Karpas-422 (cell line): Measurements from ENCODE around the gene BCAS3. TPM values are rescaled to one million over a fixed set of nuclear protein-coding genes. Genes with fewer than 3 reads are reported as not detected.

Experiments used
- DNase-seq: peaks from one replicate; pipeline ENCODE4 v3.0.0-alpha.2; 2015
- H2AFZ ChIP-seq: fragments of 200-600 bp; sonication (generic); 2 replicates; pipeline ENCODE4 v1.6.1; 2014; ENCODE audit warnings: antibody characterized with exemption, low read length, mixed read lengths
- H3K27ac ChIP-seq: fragments of 200-600 bp; sonication (generic); 2 replicates; pipeline ENCODE4 v1.5.1; 2014; ENCODE audit warnings: mild to moderate bottlenecking, low read length, moderate library complexity
- H3K27me3 ChIP-seq: fragments of 200-600 bp; sonication (generic); 2 replicates; pipeline ENCODE4 v1.6.1; 2014; ENCODE audit warnings: low read length, mixed read lengths
- H3K36me3 ChIP-seq: fragments of 200-600 bp; sonication (generic); 2 replicates; pipeline ENCODE4 v1.6.1; 2014; ENCODE audit warnings: low read length, mixed read lengths; ENCODE audit not compliant: insufficient read depth
- H3K4me1 ChIP-seq: fragments of 200-600 bp; sonication (generic); 2 replicates; pipeline ENCODE4 v1.6.1; 2014; ENCODE audit warnings: mild to moderate bottlenecking, low read length, mixed read lengths
- H3K4me2 ChIP-seq: fragments of 200-600 bp; sonication (generic); 2 replicates; pipeline ENCODE4 v1.6.1; 2014; ENCODE audit warnings: low read length, low read depth, mild to moderate bottlenecking; ENCODE audit not compliant: poor library complexity, severe bottlenecking
- H3K4me3 ChIP-seq: fragments of 200-600 bp; sonication (generic); 2 replicates; pipeline ENCODE4 v1.5.1; 2014; ENCODE audit warnings: mild to moderate bottlenecking, antibody characterized with exemption, low read length, mixed read lengths
- H3K79me2 ChIP-seq: fragments of 200-600 bp; sonication (generic); 2 replicates; pipeline ENCODE4 v1.6.1; 2014; ENCODE audit warnings: mild to moderate bottlenecking, low read length, mixed read lengths
- H3K9ac ChIP-seq: fragments of 200-600 bp; sonication (generic); 2 replicates; pipeline ENCODE4 v1.6.0; 2014; ENCODE audit warnings: low read length
- H3K9me2 ChIP-seq: fragments of 200-600 bp; sonication (generic), shearing (Covaris generic); replicated peaks from 2 replicates; pipeline ENCODE4 v1.6.0; 2014; ENCODE audit warnings: mild to moderate bottlenecking, low read length, moderate library complexity; ENCODE audit not compliant: insufficient read depth
- H3K9me3 ChIP-seq: fragments of 300-700, 200-600 bp; sonication (generic); 2 replicates; pipeline ENCODE4 v1.6.1; 2014; ENCODE audit warnings: low read length, mixed read lengths
- H4K20me1 ChIP-seq: fragments of 200-600 bp; sonication (generic); 2 replicates; pipeline ENCODE4 v1.6.1; 2014; ENCODE audit warnings: mild to moderate bottlenecking, antibody characterized with exemption, low read length, low read depth; ENCODE audit not compliant: insufficient read depth
- total RNA-seq: library from RNA; depleted of rRNA; stranded (reverse); fragments of >200 nt; shearing (Covaris generic); gene quantifications from 2 replicates; pipeline ENCODE4 v1.2.3, GENCODE V29; 2014; ENCODE audit warnings: low replicate concordance

The BCAS3 gene
- total RNA-seq, 1 experiment from 2014 or later = 42.6 TPM

DNA sequence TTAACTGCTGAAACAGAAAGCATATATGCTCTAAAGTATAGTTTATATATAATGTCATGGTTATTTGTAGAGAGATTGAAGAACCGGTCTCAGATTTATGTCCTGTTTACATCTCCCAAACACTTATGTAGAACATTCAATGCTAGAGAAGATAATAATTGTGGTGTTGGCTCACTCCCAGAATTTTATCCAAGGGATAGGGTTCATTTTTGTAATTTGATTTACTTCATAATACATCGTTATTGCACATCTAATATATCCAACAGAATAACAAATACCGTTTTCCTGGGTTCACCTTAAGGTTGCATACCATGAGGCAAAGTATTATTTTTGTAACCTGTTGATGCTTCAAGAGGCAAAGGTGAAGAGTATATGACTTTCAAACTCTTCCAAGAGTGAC lies 519.1 kb downstream of the BCAS3 start:
- no peaks in the 10 kb centered on the region for H3K36me3 ChIP-seq
- H3K79me2 ChIP-seq = no peaks in the 10 kb centered on the region
- no peaks in the 10 kb centered on the region for H3K9me2 ChIP-seq
- no peaks in the 10 kb centered on the region for H4K20me1 ChIP-seq
- DNase-seq = no peak
- H3K4me3 ChIP-seq = no peak overlapping the region
- no peaks in the 10 kb centered on the region for H3K4me1 ChIP-seq
- H3K4me2 ChIP-seq = no peak overlapping the region
- H3K9ac ChIP-seq = no peak overlapping the region
- no peaks in the 10 kb centered on the region for H3K9me3 ChIP-seq
- no peak overlapping the region for H2AFZ ChIP-seq
- no peak overlapping the region for H3K27ac ChIP-seq
- H3K27me3 ChIP-seq = no peaks in the 10 kb centered on the region

DNA sequence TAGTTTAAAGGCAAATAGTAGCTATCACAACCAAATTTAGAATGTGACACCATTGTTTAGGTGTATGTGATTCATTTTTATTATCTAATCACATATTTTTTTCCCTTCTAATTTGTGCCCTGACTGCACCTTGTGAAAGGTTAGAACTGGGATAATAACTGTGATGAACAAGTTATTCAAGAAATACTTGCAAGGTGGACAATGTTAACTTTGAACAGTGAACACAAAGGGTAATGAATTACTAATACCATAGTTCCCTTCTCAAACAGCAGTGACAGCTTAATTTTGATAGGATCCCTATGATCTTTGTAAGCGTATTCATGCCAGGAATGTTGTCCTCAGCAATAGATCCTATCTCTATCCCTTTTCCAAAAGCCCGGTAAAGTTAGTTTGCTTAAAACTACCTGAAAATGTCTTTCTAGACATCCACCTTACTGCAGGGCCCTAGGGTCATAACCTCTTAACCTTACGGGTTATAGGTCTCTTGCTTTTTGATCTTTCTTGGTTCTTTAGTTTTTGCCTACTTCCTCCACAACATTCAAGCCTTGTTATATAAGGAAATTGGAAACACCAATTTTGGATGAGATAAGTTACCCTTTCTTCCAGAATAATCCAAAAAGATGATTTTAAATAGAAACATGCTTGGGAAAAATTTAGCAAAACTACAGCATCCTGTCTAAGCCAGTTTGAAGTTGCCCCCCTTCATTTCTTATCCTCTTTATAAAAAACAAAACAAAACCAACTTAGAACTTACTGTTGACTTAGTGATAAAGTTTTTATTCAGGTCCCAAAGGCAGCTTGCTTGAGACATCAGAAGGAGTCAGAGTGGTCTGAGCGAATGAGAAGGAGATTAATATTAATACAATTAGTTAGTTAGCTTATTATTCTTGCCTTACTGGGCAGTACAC lies 522.0 kb downstream of the BCAS3 start:
- H3K9ac ChIP-seq = no peak overlapping the region
- no peaks in the 10 kb centered on the region for H3K9me2 ChIP-seq
- no peak overlapping the region for H3K4me2 ChIP-seq
- no peak overlapping the region for H2AFZ ChIP-seq
- no peak overlapping the region for H3K4me3 ChIP-seq
- H3K36me3 ChIP-seq = no peaks in the 10 kb centered on the region
- no peaks in the 10 kb centered on the region for H3K79me2 ChIP-seq
- no peaks in the 10 kb centered on the region for H3K27me3 ChIP-seq
- H4K20me1 ChIP-seq = no peaks in the 10 kb centered on the region
- no peak for DNase-seq
- no peaks in the 10 kb centered on the region for H3K4me1 ChIP-seq
- H3K27ac ChIP-seq = no peak overlapping the region
- no peaks in the 10 kb centered on the region for H3K9me3 ChIP-seq

DNA sequence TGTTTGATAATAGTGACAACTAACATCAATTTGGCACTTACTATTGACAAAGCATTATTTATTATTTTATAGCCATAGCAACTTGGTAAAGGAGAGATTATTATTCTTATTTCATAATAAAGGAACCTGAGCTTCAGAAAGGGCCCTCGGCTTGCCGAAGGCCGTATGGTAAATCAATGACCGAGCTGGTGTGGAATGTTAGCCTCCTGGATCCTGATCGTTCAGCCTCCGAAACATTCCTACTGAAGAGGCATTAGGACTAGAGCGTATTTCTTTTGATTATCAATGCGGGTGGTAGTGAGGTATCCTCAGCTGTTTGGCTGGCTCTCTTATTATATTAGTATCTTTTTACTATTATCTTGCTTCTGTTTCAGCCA lies 522.7 kb downstream of the BCAS3 start:
- no peaks in the 10 kb centered on the region for H3K4me1 ChIP-seq
- H3K9me2 ChIP-seq = no peaks in the 10 kb centered on the region
- no peaks in the 10 kb centered on the region for H3K27me3 ChIP-seq
- H3K79me2 ChIP-seq = no peaks in the 10 kb centered on the region
- no peaks in the 10 kb centered on the region for H3K36me3 ChIP-seq
- no peak overlapping the region for H3K9ac ChIP-seq
- no peaks in the 10 kb centered on the region for H4K20me1 ChIP-seq
- no peak for DNase-seq
- no peak overlapping the region for H3K27ac ChIP-seq
- H3K4me2 ChIP-seq = no peak overlapping the region
- H3K9me3 ChIP-seq = no peaks in the 10 kb centered on the region
- H3K4me3 ChIP-seq = no peak overlapping the region
- H2AFZ ChIP-seq = no peak overlapping the region

DNA sequence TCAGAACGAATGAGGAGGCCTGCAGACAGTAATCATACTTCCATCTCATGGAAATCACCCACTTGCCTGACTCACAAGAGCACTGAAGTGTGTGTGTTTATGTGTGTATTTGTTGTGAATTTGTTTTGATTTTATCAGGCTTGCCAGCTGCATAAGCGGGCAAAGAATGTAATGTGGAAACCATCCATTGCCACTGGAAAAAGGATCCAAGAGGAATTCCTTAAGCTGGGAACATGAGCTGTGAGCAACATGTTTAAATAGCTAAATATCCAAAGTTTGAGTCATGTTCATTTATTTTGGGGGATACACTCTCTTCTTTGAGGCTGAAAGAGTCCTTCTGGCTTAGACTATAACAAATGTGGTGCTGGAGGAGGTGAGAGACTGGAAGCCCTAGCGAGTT lies 523.6 kb downstream of the BCAS3 start:
- no peaks in the 10 kb centered on the region for H4K20me1 ChIP-seq
- no peaks in the 10 kb centered on the region for H3K79me2 ChIP-seq
- no peak for DNase-seq
- H3K9ac ChIP-seq = no peak overlapping the region
- no peak overlapping the region for H3K27ac ChIP-seq
- H3K27me3 ChIP-seq = no peaks in the 10 kb centered on the region
- H3K4me1 ChIP-seq = no peaks in the 10 kb centered on the region
- H2AFZ ChIP-seq = no peak overlapping the region
- H3K9me2 ChIP-seq = no peaks in the 10 kb centered on the region
- no peak overlapping the region for H3K4me3 ChIP-seq
- H3K36me3 ChIP-seq = no peaks in the 10 kb centered on the region
- no peak overlapping the region for H3K4me2 ChIP-seq
- H3K9me3 ChIP-seq = no peaks in the 10 kb centered on the region

DNA sequence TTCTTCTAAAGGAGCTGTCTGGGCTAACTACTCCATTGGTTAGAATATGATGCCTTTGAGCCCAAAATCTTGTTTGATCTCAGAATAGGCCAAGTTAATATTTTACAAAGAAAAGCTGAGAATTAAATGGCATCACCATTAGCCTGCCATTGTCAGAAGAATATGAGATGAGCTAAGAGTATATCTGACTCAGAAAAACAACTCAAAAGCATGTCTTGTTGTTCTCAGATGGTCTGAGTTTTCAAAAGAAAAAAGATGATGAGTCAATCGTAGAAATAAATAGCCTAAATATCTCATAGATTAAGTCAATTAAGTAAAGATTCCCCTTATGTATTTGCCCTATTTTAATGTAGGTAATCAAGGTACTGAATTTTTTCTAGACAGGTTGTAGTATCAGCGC lies 524.9 kb downstream of the BCAS3 start:
- H3K4me2 ChIP-seq = no peak overlapping the region

DNA sequence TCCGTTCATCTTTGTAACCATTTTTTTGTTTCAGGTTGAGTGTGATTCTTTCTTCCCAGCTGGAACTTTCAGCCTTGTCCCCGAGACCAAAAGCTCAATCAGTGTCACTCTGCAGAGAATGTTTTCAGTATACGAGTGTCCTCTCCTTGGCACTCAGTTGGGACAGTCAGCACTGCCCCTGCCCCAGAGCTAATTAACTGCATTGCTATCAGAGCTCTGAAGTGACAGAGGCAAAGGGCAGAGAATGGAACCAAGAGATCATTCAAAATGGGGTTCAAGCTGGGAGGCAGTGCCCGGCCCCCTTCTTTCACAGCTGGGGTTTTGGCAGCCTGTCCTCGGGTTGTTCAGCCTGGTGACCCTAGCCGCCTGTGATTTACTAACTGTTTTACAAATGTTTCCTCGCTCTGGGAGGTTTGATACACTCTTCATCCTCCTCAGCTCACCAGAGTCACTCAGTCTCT lies 526.0 kb downstream of the BCAS3 start:
- H3K9ac ChIP-seq = no peak overlapping the region
- H3K27ac ChIP-seq = no peak overlapping the region
- no peak overlapping the region for H3K4me2 ChIP-seq

More for the DNA sequence above, 524.9 kb downstream of the BCAS3 start:
- Histone ChIP-seq H3K9ac (no peak overlapping the region), H2AFZ (no peak overlapping the region), H3K9me3 (no peaks in the 10 kb centered on the region), H3K27ac (no peak overlapping the region), H3K4me3 (no peak overlapping the region), H3K79me2 (no peaks in the 10 kb centered on the region), H3K4me1 (no peaks in the 10 kb centered on the region), H3K36me3 (no peaks in the 10 kb centered on the region), H3K27me3 (no peaks in the 10 kb centered on the region), H4K20me1 (no peaks in the 10 kb centered on the region), H3K9me2 (no peaks in the 10 kb centered on the region)
- DNase-seq = no peak

DNA sequence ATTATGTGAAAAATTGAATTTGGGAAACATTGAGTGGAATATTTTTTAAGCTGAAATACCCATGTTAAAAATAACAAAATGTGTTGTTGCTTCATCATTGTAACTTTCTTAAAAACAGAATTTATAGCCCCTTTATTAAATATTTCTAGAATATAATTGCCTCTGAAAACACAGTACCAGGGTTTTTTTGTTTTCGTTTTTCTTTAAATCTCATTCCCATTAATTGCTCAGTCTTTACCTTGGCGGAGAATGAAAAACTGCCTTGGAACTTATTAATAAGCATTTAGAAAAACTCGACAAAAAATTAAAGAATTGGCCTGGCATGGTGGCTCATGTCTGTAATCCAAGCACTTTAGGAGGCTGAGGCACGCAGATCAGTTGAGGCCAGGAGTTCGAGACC lies 526.8 kb downstream of the BCAS3 start:
- no peaks in the 10 kb centered on the region for H4K20me1 ChIP-seq
- H3K9ac ChIP-seq = no peak overlapping the region
- H3K4me3 ChIP-seq = no peak overlapping the region
- H3K79me2 ChIP-seq = no peaks in the 10 kb centered on the region
- no peak overlapping the region for H3K27ac ChIP-seq
- no peaks in the 10 kb centered on the region for H3K9me2 ChIP-seq
- no peak overlapping the region for H3K4me2 ChIP-seq
- no peaks in the 10 kb centered on the region for H3K9me3 ChIP-seq
- H2AFZ ChIP-seq = no peak overlapping the region
- no peaks in the 10 kb centered on the region for H3K36me3 ChIP-seq
- H3K4me1 ChIP-seq = no peaks in the 10 kb centered on the region
- H3K27me3 ChIP-seq = no peaks in the 10 kb centered on the region
- DNase-seq = no peak

More for the DNA sequence above, 526.0 kb downstream of the BCAS3 start:
- Histone ChIP-seq H3K4me1 (no peaks in the 10 kb centered on the region), H3K36me3 (no peaks in the 10 kb centered on the region), H2AFZ (no peak overlapping the region), H3K4me3 (no peak overlapping the region), H4K20me1 (no peaks in the 10 kb centered on the region), H3K27me3 (no peaks in the 10 kb centered on the region), H3K9me2 (no peaks in the 10 kb centered on the region), H3K9me3 (no peaks in the 10 kb centered on the region), H3K79me2 (no peaks in the 10 kb centered on the region)
- DNase-seq = no peak

DNA sequence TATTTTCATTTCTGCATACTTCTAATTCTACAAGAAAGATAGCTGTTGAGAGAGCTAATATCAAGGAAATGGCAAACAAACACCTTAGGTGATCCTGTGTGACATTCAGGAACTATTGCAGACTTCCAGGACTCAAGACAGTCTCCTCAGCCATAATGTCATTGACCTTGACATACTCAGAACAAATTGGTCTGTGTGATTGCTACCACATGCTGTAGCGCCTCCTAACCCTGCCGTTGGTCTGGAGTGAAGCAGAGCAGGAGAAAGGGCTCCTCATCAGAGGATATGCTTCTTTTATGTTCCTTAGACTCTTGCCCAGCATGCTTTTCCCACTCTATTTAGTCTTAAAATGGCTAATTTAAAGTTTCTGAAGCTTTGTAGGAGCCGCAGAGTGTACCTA lies 527.8 kb downstream of the BCAS3 start:
- DNase-seq = no peak
- Histone ChIP-seq H3K27me3 (no peaks in the 10 kb centered on the region), H3K27ac (no peak overlapping the region), H3K9ac (no peak overlapping the region), H2AFZ (no peak overlapping the region), H3K9me2 (no peaks in the 10 kb centered on the region), H4K20me1 (no peaks in the 10 kb centered on the region), H3K4me2 (no peak overlapping the region), H3K79me2 (no peaks in the 10 kb centered on the region), H3K4me3 (no peak overlapping the region), H3K9me3 (no peaks in the 10 kb centered on the region), H3K36me3 (no peaks in the 10 kb centered on the region), H3K4me1 (no peaks in the 10 kb centered on the region)
